ENCODE results near the gene DPH6.
A peak's percentile ranks its signal among the peaks of the same experiment; 100 is the strongest.
"Not testable (repeated sequence)": the region's sequence is repeated elsewhere in the genome, so short reads cannot be mapped to it uniquely, and the experiment has no call there.

DPH6 gene

GRCh38 chr15:35450492-35450891, 95.5 kb downstream of the DPH6 start:
- TF ChIP-seq POLR2A (IDR thresholded peaks at IDR 0.05; ENCODE audit: low read depth, low read length) = no peak
- DNase-seq (ENCODE audit: insufficient read length, low spot score) (no peak), FAIRE-seq (no peak)

GRCh38 chr15:35448294-35448693, 97.7 kb downstream of the DPH6 start:
- DNase-seq (ENCODE audit: insufficient read length, low spot score) (no peak), FAIRE-seq (peak; percentile 6)
- TF ChIP-seq POLR2A (IDR thresholded peaks at IDR 0.05; ENCODE audit: low read depth, low read length) = no peak

DNA sequence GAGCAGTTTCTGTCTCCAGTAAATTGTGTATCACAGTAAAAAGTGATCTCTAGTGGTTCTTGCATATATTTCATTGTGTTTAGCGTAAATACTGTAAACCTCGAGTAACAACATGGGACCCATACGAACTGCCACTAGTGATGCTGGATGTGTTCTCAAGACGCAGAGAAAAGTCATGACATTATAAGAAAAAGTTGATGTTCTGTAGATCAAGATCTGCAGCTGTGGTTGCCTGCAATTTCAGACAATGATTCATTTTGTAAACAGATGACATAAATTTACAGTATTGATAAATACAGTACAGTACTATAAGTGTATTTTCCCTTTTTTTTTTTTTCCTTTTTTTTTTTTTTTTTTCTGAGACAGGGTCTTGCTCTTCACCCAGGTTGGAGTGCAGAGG, 100.1 kb downstream of the DPH6 start:
- TF ChIP-seq POLR2A (IDR thresholded peaks at IDR 0.05; ENCODE audit: low read depth, low read length) = no peak
- FAIRE-seq = peak; percentile 36
- no peak for DNase-seq (ENCODE audit: insufficient read length, low spot score)

DNA sequence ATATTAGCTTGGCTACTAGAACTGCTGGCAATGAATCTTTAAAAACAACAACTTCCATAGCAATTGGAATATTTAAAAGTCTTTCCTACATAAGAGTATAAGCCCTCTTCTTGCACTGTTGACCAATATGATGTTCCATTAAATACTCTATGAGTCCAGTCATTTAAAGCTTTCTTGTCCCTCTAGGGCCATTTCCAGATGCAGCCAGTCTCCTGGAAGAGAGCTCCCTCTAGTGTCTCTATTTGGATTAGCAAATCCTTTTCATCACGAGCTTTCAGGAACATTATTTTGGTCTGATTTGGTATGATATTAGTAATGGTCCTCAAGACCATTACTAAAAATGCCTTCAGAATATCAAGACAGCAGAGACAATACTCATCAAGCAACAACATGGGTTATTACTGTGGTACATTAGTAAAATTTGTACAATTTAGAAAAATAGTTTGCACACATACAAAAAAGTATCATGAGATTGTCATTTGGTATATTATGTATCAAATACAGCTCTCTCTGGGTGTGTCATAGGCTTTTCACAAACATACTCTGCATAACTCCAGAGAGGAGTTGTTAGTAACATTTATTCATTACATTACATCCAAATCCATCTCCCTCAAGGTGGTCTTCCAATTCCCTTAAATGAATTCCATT, 101.3 kb downstream of the DPH6 start:
- DNase-seq (ENCODE audit: insufficient read length, low spot score) = no peak
- peak; percentile 92 for FAIRE-seq
- no peak for TF ChIP-seq POLR2A (IDR thresholded peaks at IDR 0.05; ENCODE audit: low read depth, low read length)

- DNase-seq (ENCODE audit: insufficient read length, low spot score) (no peak), FAIRE-seq (no peak)
- no peak for TF ChIP-seq POLR2A (IDR thresholded peaks at IDR 0.05; ENCODE audit: low read depth, low read length)
Observed at GRCh38 chr15:35443376-35443775, 102.6 kb downstream of the DPH6 start.

- FAIRE-seq (no peak), DNase-seq (ENCODE audit: insufficient read length, low spot score) (no peak)
- no peak for TF ChIP-seq POLR2A (IDR thresholded peaks at IDR 0.05; ENCODE audit: low read depth, low read length)
Observed at GRCh38 chr15:35442742-35443141, 103.2 kb downstream of the DPH6 start.

DNA sequence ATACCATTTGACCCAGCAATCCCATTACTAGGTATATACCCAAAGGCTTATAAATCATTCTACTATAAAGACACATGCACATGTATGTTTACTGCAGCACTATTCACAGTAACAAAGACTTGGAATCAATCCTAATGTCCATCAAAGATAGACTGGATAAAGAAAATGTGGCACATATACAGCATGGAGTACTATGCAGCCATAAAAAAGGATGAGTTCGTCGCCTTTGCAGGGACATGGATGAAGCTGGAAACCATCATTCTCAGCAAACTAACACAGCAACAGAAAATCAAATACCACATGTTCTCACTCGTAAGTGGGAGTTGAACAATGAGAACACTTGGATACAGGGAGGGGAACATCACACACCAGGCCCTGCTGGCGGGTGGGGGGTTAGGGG, 104.7 kb downstream of the DPH6 start:
- DNase-seq (ENCODE audit: insufficient read length, low spot score); FAIRE-seq: not testable (repeated sequence)

- FAIRE-seq = no peak
- TF ChIP-seq POLR2A (IDR thresholded peaks at IDR 0.05; ENCODE audit: low read depth, low read length) = no peak
- DNase-seq (ENCODE audit: insufficient read length, low spot score) = no peak
Observed at GRCh38 chr15:35440265-35440664, 105.7 kb downstream of the DPH6 start.

DNA sequence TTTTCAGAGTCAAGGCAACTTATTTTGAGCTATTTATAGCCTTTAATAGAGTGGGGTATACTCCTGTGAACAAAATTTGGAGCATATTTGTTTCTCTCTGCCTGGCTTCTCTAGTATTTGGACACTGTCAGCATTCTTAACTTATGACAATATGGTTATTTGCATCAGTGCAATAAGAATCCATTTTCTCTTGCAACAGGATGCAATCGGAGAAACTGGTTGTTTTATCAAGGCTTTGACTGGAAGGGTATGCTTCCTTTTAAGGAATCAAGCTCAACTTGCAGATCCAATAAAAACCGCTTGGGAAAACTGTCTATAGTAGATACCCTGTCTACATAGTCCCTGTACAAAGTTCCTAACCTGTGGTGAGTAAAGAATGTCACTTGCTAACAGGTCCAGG, 106.7 kb downstream of the DPH6 start:
- no peak for TF ChIP-seq POLR2A (IDR thresholded peaks at IDR 0.05; ENCODE audit: low read depth, low read length)
- no peak for DNase-seq (ENCODE audit: insufficient read length, low spot score)
- no peak for FAIRE-seq

GRCh38 chr15:35437157-35437556, 108.8 kb downstream of the DPH6 start:
- DNase-seq (ENCODE audit: insufficient read length, low spot score) (no peak), FAIRE-seq (no peak)
- no peak for TF ChIP-seq POLR2A (IDR thresholded peaks at IDR 0.05; ENCODE audit: low read depth, low read length)

DNA sequence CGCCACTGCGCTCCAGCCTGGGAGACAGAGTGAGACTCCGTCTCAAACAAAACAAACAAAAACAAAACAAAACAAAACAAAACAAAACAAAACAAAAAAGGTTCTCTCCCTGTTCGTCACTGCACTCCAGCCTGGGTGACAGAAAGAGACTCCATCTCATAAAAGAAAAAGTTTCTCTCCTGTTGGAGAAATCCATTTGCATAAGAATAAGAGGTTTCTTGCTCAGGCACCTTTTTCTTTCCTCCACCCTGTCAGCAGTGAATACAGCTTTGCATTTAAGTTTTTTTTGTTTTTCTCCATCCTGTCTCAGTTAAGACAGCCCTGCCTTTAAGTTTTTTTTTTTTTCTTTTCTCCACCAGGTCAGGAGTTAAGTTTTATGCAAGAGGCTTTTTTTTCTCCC, 109.5 kb downstream of the DPH6 start:
- FAIRE-seq = no peak
- no peak for TF ChIP-seq POLR2A (IDR thresholded peaks at IDR 0.05; ENCODE audit: low read depth, low read length)
- no peak for DNase-seq (ENCODE audit: insufficient read length, low spot score)

DNA sequence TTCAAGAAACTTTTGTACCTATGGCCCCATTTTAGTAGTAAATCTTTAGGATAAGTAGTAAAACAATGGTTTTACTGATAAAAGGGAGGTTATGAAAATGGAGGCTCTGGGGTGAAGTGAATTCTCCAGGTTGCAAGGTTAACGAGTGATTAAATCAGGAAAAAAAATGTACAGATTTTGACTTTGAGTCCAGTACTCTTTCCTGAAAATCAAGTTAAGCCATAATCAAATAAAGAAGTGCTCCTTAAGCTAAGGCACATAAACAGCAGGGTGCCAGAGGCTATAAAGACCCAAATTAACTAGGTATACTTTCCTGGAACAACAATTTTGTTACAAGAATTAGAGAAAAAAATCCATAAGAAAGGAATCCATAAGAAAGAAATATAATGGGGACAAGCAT, 114.7 kb downstream of the DPH6 start:
- FAIRE-seq (no peak), DNase-seq (ENCODE audit: insufficient read length, low spot score) (no peak)
- no peak for TF ChIP-seq POLR2A (IDR thresholded peaks at IDR 0.05; ENCODE audit: low read depth, low read length)

DNA sequence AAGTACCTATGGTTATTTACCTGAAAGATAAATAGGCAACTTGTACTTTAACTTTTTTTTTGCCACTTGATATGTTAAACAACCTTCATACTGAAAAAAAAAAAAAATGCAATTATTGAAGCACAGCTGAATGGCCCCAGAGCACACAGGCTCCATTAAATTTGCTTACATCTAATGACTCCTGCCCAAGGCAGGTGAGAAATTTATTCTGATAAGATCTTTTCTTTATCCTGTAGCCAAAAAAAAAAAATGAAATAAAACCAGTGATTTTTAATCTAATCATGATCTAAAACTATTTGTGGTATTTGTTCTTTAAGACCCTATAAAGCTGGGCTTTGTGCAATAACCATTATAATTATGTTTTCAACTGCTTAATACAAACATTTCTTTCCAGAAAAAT, 115.7 kb downstream of the DPH6 start:
- no peak for FAIRE-seq
- TF ChIP-seq POLR2A (IDR thresholded peaks at IDR 0.05; ENCODE audit: low read depth, low read length) = no peak
- DNase-seq (ENCODE audit: insufficient read length, low spot score) = no peak

- no peak for DNase-seq (ENCODE audit: insufficient read length, low spot score)
- TF ChIP-seq POLR2A (IDR thresholded peaks at IDR 0.05; ENCODE audit: low read depth, low read length) = no peak
- no peak for FAIRE-seq
Observed at GRCh38 chr15:35427496-35427895, 118.5 kb downstream of the DPH6 start.

DNA sequence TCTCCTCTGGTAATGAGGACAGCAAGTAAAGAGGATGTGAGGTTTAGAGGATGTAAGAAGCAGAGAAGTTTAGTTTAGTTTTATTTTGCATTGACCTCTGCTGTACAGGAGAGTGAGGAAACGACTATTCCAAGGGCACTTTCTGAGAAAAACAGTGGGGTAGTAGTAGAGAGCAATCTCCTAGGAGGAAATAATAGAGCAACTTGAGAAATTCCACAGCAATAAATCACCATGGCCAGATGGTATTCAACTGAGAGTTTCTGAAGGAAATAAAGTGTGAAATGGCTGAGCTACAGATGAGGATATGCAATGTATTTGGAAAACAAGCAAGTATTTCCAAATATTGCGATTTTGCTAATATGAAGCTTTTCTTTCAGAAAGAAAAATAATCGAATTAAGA, 118.9 kb downstream of the DPH6 start:
- FAIRE-seq (peak; percentile 88), DNase-seq (ENCODE audit: insufficient read length, low spot score) (no peak)
- no peak for TF ChIP-seq POLR2A (IDR thresholded peaks at IDR 0.05; ENCODE audit: low read depth, low read length)

DNA sequence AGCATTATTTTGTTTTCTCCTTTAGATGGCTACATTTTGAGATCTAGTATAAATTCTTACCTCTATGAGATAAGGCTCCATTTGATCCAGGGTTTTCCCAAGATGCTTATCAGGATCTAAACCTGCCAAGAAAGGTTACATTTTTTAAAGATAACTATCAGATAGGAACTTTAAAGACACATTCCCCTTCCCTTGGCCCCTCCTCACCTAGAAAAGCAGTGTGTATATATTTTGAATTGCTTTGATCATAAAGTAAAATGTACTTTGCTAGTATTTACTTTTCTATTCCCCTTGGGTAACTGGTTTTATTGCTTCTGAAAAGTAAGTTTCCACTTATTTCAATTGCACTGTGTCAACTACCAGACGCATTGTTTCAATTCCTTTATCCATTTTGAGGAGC, 135.2 kb downstream of the DPH6 start:
- FAIRE-seq = no peak
- TF ChIP-seq POLR2A (IDR thresholded peaks at IDR 0.05; ENCODE audit: low read depth, low read length) = no peak
- no peak for DNase-seq (ENCODE audit: insufficient read length, low spot score)

Data from H54 (cell line).